ENCODE data around the gene PLXDC2. TPM values are rescaled to one million over a fixed set of nuclear protein-coding genes. Genes with fewer than 3 reads are reported as not detected.

The PLXDC2 gene
- total and polyA plus RNA-seq, 8 donors = 2.1 to 57.2 (median 11.2) TPM

DNA sequence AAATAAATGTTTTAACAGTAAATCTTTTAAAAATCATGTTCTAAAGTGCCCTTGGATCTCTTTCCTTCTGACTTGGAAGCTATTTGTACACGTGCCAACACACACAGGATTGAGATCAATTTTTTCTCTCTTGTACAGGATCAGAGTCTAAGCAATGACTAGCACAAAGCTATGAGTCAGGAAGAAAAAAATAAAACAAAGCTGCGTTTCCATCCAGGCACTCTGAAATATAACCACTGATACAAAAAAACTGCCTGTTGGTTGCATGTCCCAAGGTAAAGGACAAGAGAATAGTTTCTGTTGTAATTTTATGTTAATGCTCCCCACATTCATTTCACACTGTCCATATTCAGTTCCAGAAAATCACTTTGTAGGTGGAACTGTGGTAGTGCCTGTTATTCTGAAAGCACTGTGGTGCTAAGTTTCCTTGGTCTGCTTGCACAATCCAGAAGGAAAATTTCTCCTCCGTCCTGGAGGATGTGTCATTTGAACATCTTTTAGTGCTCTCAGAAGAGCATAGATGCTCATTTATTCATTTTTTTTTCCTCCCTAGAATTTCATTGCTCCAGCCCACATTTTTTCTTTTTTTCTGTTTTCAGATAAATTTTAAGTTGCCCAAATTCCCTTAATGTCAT, 113.4 kb downstream of the PLXDC2 start:
- intact Hi-C loops (cut with DNase I; ENCODE audit: low total_unique reads) = no loop called here
- WGBS, 5 donors = 23 to 46% (median 28%) methylated on average over 3 of the region's 3 CpGs
- peak overlapping the region in 2 of 5 donors; percentile 48 to 52 for H3K27ac ChIP-seq
- H3K27me3 ChIP-seq = no peaks in the 10 kb centered on the region
- H3K36me3 ChIP-seq = no peaks in the 10 kb centered on the region
- H3K4me3 ChIP-seq = no peak overlapping the region
- peak in 1 of 2 donors; percentile 45 for DNase-seq
- TF ChIP-seq POLR2A (IDR thresholded peaks at IDR 0.05) (no peak), POLR2AphosphoS5 (IDR thresholded peaks at IDR 0.05) (peak in 1 of 3 donors; percentile 5)
- no peaks in the 10 kb centered on the region for H3K9me3 ChIP-seq
- peaks cover 0 to 28% (median 15%) of the 10 kb centered on the region in 4 donors for H3K4me1 ChIP-seq

DNA sequence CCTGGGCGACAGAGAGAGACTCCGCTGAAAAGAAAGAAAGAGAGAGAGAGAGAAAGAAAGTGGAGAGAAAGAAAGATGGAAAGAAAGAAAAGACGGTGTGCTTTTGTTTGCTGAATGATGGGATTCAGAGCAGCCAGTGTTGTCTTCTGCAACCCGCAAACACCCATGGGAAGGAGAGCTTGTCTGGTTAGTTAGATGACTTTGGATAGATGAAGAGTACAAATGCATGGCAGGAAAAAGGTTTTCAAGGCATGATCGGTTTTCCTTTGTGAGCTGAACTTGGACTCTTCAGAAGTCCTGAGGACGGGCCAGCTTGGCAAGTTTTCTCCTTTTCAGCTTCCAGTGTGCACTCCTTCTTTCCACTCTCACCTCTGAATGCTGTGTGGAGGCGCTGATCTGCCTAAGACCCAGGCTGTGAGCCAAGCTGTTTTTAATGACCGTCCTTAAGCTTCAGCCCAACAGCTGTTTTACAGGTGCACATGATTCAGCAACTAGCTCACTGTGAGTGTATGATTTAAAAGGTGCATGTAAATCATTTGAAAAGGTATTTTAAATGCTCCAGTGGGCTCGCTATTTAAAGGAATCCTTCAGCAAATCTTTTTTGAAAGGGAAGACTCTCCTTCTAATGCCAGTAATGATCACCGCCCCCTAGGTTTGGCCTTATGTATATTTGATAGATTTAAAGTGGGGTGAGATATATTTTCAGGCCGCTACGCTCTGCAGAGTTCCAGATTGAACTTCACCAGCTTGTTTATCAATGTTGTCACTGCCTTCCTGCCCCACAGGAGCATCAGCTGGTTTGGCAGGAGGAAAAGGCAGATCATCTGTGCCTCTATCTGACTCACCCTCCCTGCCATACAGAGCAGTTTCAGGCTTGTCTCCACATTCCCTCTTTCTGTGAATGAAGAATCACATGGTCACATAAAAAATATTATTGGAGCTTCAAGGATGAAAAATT, 115.0 kb downstream of the PLXDC2 start:
- TF ChIP-seq POLR2A (IDR thresholded peaks at IDR 0.05) = no peak
- TF ChIP-seq, protein P1, sequence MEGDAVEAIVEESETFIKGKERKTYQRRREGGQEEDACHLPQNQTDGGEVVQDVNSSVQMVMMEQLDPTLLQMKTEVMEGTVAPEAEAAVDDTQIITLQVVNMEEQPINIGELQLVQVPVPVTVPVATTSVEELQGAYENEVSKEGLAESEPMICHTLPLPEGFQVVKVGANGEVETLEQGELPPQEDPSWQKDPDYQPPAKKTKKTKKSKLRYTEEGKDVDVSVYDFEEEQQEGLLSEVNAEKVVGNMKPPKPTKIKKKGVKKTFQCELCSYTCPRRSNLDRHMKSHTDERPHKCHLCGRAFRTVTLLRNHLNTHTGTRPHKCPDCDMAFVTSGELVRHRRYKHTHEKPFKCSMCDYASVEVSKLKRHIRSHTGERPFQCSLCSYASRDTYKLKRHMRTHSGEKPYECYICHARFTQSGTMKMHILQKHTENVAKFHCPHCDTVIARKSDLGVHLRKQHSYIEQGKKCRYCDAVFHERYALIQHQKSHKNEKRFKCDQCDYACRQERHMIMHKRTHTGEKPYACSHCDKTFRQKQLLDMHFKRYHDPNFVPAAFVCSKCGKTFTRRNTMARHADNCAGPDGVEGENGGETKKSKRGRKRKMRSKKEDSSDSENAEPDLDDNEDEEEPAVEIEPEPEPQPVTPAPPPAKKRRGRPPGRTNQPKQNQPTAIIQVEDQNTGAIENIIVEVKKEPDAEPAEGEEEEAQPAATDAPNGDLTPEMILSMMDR (IDR thresholded peaks at IDR 0.05) = no peak
- peak in 1 of 3 donors; percentile 43 for TF ChIP-seq POLR2AphosphoS5 (IDR thresholded peaks at IDR 0.05)
- peak in 1 of 2 donors; percentile 71 for DNase-seq
- intact Hi-C loops (cut with DNase I; ENCODE audit: low total_unique reads) = no loop called here
- H3K4me3 ChIP-seq = no peak overlapping the region
- no peaks in the 10 kb centered on the region for H3K27me3 ChIP-seq
- H3K4me1 ChIP-seq = peaks cover 0 to 28% (median 15%) of the 10 kb centered on the region in 4 donors
- no peaks in the 10 kb centered on the region for H3K36me3 ChIP-seq
- 52 to 65% (median 62%) methylated on average over 12 of the region's 12 CpGs for WGBS, 5 donors
- no peaks in the 10 kb centered on the region for H3K9me3 ChIP-seq
- H3K27ac ChIP-seq = peak overlapping the region in 3 of 5 donors; percentile 24 to 39 (median 29)

DNA sequence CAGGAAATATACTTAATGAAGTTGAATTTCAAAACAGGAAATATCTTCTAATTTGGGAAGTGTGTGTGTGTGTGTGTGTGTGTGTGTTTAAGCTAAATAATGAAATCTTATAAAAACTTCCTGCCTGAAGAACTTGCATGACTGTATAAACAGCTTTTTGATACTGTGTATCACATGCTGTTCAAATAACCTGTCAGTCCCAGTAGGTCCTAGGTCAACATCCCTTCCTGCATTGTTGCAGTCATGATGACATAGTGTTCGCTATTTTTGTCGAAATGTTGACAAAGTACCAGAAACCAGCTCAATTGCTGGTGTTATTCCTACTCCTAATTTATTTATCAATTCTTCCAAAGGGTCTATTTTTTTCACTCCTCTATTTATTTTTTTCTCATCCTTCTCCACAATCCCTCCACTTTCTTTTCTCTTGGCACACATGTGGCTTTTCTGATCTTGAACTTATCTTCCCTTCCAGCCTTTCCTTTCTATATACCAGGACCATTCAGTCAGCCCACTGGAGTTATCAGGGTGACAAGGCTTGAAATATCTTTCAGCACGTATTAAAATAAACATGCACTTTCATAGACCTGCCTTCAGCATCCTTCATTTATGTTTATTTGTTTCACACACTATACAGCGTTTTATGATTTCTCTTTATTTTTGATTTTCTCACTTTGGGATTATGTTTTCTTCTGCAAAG, 115.8 kb downstream of the PLXDC2 start:
- Histone ChIP-seq H3K4me1 (peaks cover 0 to 28% (median 15%) of the 10 kb centered on the region in 4 donors), H3K4me3 (no peak overlapping the region), H3K27me3 (no peaks in the 10 kb centered on the region), H3K27ac (peak overlapping the region in 2 of 5 donors; percentile 29 to 39), H3K9me3 (no peaks in the 10 kb centered on the region), H3K36me3 (no peaks in the 10 kb centered on the region)
- TF ChIP-seq POLR2AphosphoS5 (IDR thresholded peaks at IDR 0.05) = no peak
- no peak for TF ChIP-seq EP300 (IDR thresholded peaks at IDR 0.05)
- TF ChIP-seq, protein P1 (IDR thresholded peaks at IDR 0.05) = no peak
- 27 to 51% (median 36%) methylated on average over 4 of the region's 4 CpGs for WGBS, 5 donors
- DNase-seq = peak in 1 of 2 donors; percentile 42
- intact Hi-C loops (cut with DNase I; ENCODE audit: low total_unique reads) = no loop called here

DNA sequence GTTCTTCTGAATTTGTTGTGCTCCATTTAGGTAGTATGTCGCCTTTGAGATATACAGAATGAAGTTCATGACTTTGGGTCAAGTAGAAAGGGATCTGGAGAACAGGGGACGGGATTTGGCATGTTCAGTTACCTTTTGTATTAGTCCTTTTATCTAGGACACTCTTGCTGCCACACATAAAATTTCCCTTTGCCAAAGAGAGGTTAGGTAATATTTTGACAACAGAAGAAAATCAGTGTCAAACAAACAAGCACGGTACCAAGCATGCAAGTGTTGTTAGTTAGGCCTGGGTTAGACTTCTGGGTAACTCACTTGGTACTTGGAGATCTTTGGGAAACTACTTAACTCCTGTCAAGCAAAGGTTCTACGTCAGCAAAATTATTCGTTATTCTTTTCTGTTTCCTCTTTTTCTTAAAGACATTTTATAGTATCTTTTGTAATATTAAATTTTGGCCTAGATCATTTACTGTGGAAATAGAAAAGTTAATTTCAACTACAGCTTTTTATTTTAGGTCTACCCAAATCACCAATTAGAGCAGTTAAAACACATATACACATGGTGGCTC, 116.7 kb downstream of the PLXDC2 start:
- Histone ChIP-seq H3K4me3 (no peak overlapping the region), H3K36me3 (no peaks in the 10 kb centered on the region), H3K27ac (no peak overlapping the region), H3K4me1 (peaks cover 0 to 28% (median 15%) of the 10 kb centered on the region in 4 donors), H3K27me3 (no peaks in the 10 kb centered on the region), H3K9me3 (no peaks in the 10 kb centered on the region)
- intact Hi-C loops (cut with DNase I; ENCODE audit: low total_unique reads) = no loop called here
- no peak for TF ChIP-seq POLR2A (IDR thresholded peaks at IDR 0.05)
- no peak for TF ChIP-seq EP300 (IDR thresholded peaks at IDR 0.05)
- TF ChIP-seq, protein P1 (IDR thresholded peaks at IDR 0.05) = no peak
- TF ChIP-seq POLR2AphosphoS5 (IDR thresholded peaks at IDR 0.05) = no peak
- DNase-seq = no peak
- WGBS, 5 donors = 72 to 83% (median 80%) methylated on average over 5 of the region's 5 CpGs
